Measurements from ENCODE around the gene BANP. TPM values are rescaled to one million over a fixed set of nuclear protein-coding genes. Genes with fewer than 3 reads are reported as not detected.
"Not testable (repeated sequence)": the region's sequence is repeated elsewhere in the genome, so short reads cannot be mapped to it uniquely, and the experiment has no call there.

The BANP gene
- total and polyA plus RNA-seq, 2 donors (not counting 1 experiment from before 2014, with no cell fraction given): 9.3 to 31.0 TPM

DNA sequence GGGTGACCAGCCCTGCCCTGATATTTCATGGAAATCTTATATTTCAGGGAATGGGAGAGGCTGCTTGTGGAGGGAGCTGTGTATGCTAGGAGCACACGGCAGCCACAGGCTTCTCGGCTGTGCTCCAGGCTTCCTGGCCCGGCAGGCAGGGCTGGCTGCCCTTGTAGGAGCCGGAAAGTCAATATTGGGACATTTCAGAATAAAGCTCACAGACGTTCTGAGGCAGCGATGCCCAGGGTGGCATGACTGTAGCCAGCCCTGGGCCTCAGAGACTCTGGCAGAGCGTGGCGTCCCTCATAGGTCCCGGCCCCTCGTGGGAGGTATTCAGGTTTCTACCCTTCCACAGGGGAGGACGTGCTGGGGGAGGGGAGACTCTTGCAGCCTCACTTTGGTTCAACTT, 65.7 kb downstream of the BANP start:
- Histone ChIP-seq H3K4me1 (ENCODE audit: control insufficient read depth, extremely low read depth, insufficient read depth, low read length) (peaks cover 14% of the 10 kb centered on the region), H2AFZ (ENCODE audit: low read length) (no peak overlapping the region), H3K9me3 (ENCODE audit: control insufficient read depth, insufficient read depth, low read depth, low read length) (no peaks in the 10 kb centered on the region), H3K27me3 (ENCODE audit: control insufficient read depth, insufficient read depth, low read length) (no peaks in the 10 kb centered on the region), H3K27ac (ENCODE audit: insufficient read depth, low read length) (no peak overlapping the region), H3K9ac (ENCODE audit: insufficient read depth, low read length) (no peak overlapping the region), H3K4me3 (replicated peaks in 1 of 4; ENCODE audit: control extremely low read depth in 1 of 4, insufficient read depth in 1 of 4, low read depth in 3 of 4, low read length in 4 of 4) (no peak overlapping the region), H3K36me3 (ENCODE audit: control insufficient read depth, insufficient read depth, low read length) (peaks cover 7% of the 10 kb centered on the region), H4K20me1 (ENCODE audit: control insufficient read depth, extremely low read depth, insufficient read depth, low read length) (no peaks in the 10 kb centered on the region), H3K4me2 (ENCODE audit: extremely low read depth, insufficient read depth, low read length) (no peak overlapping the region), H3K79me2 (ENCODE audit: control insufficient read depth, insufficient read depth, low read length) (no peaks in the 10 kb centered on the region)
- no peak for DNase-seq (ENCODE audit: low read depth in 2 of 2)
- TF ChIP-seq EZH2 (IDR thresholded peaks at IDR 0.05; ENCODE audit: low read length, missing control alignments): no peak
- TF ChIP-seq, protein P1, sequence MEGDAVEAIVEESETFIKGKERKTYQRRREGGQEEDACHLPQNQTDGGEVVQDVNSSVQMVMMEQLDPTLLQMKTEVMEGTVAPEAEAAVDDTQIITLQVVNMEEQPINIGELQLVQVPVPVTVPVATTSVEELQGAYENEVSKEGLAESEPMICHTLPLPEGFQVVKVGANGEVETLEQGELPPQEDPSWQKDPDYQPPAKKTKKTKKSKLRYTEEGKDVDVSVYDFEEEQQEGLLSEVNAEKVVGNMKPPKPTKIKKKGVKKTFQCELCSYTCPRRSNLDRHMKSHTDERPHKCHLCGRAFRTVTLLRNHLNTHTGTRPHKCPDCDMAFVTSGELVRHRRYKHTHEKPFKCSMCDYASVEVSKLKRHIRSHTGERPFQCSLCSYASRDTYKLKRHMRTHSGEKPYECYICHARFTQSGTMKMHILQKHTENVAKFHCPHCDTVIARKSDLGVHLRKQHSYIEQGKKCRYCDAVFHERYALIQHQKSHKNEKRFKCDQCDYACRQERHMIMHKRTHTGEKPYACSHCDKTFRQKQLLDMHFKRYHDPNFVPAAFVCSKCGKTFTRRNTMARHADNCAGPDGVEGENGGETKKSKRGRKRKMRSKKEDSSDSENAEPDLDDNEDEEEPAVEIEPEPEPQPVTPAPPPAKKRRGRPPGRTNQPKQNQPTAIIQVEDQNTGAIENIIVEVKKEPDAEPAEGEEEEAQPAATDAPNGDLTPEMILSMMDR (conservative IDR thresholded peaks at IDR 0.05 in 1 of 2, IDR thresholded peaks at IDR 0.05 in 1 of 2; ENCODE audit: low read depth in 1 of 2, low read length in 2 of 2): no peak

DNA sequence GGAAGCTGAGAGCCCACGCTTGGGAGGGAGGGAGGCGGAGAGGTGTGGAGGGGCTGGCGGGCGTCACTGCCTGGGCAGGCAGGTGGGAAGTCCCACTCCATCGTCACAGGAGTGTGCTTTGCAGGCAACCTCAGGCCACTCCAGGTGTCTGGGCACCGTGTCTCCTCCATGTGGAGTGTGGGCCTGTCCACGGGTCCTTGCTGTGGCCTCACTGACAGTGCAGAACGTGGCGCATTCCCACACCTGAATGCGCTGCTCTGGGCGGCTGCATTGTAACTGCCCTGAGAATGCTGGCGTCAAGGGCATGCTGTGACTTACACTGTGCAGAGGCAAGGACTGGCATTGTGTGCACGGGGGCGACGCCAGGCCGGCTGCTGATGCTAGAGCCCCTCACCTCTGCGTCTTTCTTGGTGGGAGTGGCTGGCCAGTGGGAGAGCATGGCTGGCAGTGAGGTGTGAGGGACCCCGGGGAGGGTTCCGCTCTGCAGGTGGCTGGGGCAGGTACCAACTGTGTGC, 66.4 kb downstream of the BANP start:
- H3K36me3 ChIP-seq (ENCODE audit: control insufficient read depth, insufficient read depth, low read length): peaks cover 4% of the 10 kb centered on the region
- H3K27me3 ChIP-seq (ENCODE audit: control insufficient read depth, insufficient read depth, low read length): no peaks in the 10 kb centered on the region
- H4K20me1 ChIP-seq (ENCODE audit: control insufficient read depth, extremely low read depth, insufficient read depth, low read length): no peaks in the 10 kb centered on the region
- peaks cover 14% of the 10 kb centered on the region for H3K4me1 ChIP-seq (ENCODE audit: control insufficient read depth, extremely low read depth, insufficient read depth, low read length)
- H3K27ac ChIP-seq (ENCODE audit: insufficient read depth, low read length): no peak overlapping the region
- H2AFZ ChIP-seq (ENCODE audit: low read length): no peak overlapping the region
- no peak overlapping the region for H3K4me3 ChIP-seq (replicated peaks in 1 of 4; ENCODE audit: control extremely low read depth in 1 of 4, insufficient read depth in 1 of 4, low read depth in 3 of 4, low read length in 4 of 4)
- TF ChIP-seq EZH2 (IDR thresholded peaks at IDR 0.05; ENCODE audit: low read length, missing control alignments): no peak
- TF ChIP-seq, protein P1 (conservative IDR thresholded peaks at IDR 0.05 in 1 of 2, IDR thresholded peaks at IDR 0.05 in 1 of 2; ENCODE audit: low read depth in 1 of 2, low read length in 2 of 2): no peak
- H3K9ac ChIP-seq (ENCODE audit: insufficient read depth, low read length): no peak overlapping the region
- no peak overlapping the region for H3K4me2 ChIP-seq (ENCODE audit: extremely low read depth, insufficient read depth, low read length)
- no peaks in the 10 kb centered on the region for H3K79me2 ChIP-seq (ENCODE audit: control insufficient read depth, insufficient read depth, low read length)
- no peaks in the 10 kb centered on the region for H3K9me3 ChIP-seq (ENCODE audit: control insufficient read depth, insufficient read depth, low read depth, low read length)
- no peak for DNase-seq (ENCODE audit: low read depth in 2 of 2)

DNA sequence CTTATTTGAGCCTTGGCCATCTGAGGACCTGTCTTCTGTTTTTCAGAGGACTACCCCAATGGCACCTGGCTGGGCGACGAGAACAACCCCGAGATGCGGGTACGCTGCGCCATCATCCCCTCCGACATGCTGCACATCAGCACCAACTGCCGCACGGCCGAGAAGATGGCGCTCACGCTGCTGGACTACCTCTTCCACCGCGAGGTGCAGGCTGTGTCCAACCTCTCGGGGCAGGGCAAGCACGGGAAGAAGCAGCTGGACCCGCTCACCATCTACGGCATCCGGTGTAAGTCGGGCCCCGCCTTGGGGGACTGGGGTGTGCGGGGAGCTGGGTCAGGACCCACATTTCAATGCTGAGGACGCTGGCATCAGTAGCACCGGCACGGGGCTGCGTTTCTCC, 67.1 kb downstream of the BANP start:
- H3K27ac ChIP-seq (ENCODE audit: insufficient read depth, low read length): not testable (repeated sequence)

DNA sequence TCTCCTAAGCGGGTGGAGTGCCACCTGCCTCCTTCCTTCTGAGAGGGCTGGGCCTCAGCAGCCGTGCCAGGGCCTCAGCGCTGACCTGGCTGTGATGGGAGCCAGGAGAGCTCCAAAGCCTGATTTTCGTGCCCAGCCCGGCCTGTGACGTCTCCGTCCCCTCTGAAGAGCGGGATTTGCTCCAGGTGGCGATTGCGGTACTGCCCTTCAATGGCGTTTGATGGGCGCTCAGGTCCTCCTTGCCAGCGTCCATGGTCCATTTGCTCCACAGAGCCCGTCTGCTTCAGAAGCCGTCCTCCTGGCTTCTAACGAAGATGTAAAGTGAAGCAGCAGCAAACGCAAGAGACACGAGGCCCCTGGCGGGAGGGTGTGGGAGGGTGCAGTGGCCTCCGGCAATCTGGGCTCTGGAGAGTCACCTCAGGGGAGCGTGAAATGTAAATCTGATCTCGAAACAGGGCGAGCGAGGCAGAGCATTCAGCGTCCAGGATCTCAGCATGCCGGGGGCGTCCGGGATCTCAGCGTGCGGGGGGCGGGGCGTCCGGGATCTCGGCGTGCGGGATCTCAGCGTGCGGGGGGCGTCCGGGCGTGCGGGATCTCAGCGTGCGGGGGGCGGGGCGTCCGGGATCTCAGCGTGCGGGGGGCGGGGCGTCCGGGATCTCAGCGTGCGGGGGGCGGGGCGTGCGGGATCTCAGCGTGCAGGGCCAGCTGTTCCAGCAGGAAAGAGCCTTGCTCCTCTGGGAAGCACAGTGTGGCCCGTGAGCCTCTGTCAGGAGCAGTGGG, 68.0 kb downstream of the BANP start:
- not testable (repeated sequence) for DNase-seq (ENCODE audit: low read depth in 2 of 2); H4K20me1 ChIP-seq (ENCODE audit: control insufficient read depth, extremely low read depth, insufficient read depth, low read length); H2AFZ ChIP-seq (ENCODE audit: low read length)

More for the DNA sequence above, 67.1 kb downstream of the BANP start:
- H2AFZ ChIP-seq (ENCODE audit: low read length); H3K36me3 ChIP-seq (ENCODE audit: control insufficient read depth, insufficient read depth, low read length); H3K79me2 ChIP-seq (ENCODE audit: control insufficient read depth, insufficient read depth, low read length); H3K27me3 ChIP-seq (ENCODE audit: control insufficient read depth, insufficient read depth, low read length); H3K4me2 ChIP-seq (ENCODE audit: extremely low read depth, insufficient read depth, low read length); H4K20me1 ChIP-seq (ENCODE audit: control insufficient read depth, extremely low read depth, insufficient read depth, low read length); DNase-seq (ENCODE audit: low read depth in 2 of 2); H3K4me3 ChIP-seq (replicated peaks in 1 of 4; ENCODE audit: control extremely low read depth in 1 of 4, insufficient read depth in 1 of 4, low read depth in 3 of 4, low read length in 4 of 4); H3K9me3 ChIP-seq (ENCODE audit: control insufficient read depth, insufficient read depth, low read depth, low read length); H3K9ac ChIP-seq (ENCODE audit: insufficient read depth, low read length): not testable (repeated sequence)
- H3K4me1 ChIP-seq (ENCODE audit: control insufficient read depth, extremely low read depth, insufficient read depth, low read length): peaks cover 14% of the 10 kb centered on the region

More for the DNA sequence above, 68.0 kb downstream of the BANP start:
- not testable (repeated sequence) for H3K9ac ChIP-seq (ENCODE audit: insufficient read depth, low read length); H3K4me2 ChIP-seq (ENCODE audit: extremely low read depth, insufficient read depth, low read length); H3K27me3 ChIP-seq (ENCODE audit: control insufficient read depth, insufficient read depth, low read length); H3K4me3 ChIP-seq (replicated peaks in 1 of 4; ENCODE audit: control extremely low read depth in 1 of 4, insufficient read depth in 1 of 4, low read depth in 3 of 4, low read length in 4 of 4); H3K4me1 ChIP-seq (ENCODE audit: control insufficient read depth, extremely low read depth, insufficient read depth, low read length); H3K79me2 ChIP-seq (ENCODE audit: control insufficient read depth, insufficient read depth, low read length); H3K9me3 ChIP-seq (ENCODE audit: control insufficient read depth, insufficient read depth, low read depth, low read length); H3K27ac ChIP-seq (ENCODE audit: insufficient read depth, low read length); H3K36me3 ChIP-seq (ENCODE audit: control insufficient read depth, insufficient read depth, low read length)

All from fibroblast of lung (primary cell).